Measurements from ENCODE around the gene NTN1. TPM values are rescaled to one million over a fixed set of nuclear protein-coding genes. Genes with fewer than 3 reads are reported as not detected.

The NTN1 gene
- total RNA-seq, 1 experiment from 2014 or later = 1.2 TPM

- Mint-ChIP-seq H3K4me3 (no peak overlapping the region), H3K27ac (peak overlapping the region in 2 of 3 experiments; percentile 40 to 85; a peak in 2 of 7 replicates), H3K36me3 (ENCODE audit: insufficient read depth in 1 of 3, low read depth in 3 of 3) (no peaks in the 10 kb centered on the region), H3K9me3 (peaks cover 0 to 5% of the 10 kb centered on the region in 2 experiments; a peak in 1 of 5 replicates), H3K4me1 (peaks cover 10 to 22% of the 10 kb centered on the region in 2 experiments), H3K27me3 (ENCODE audit: low read depth) (peaks cover 4% of the 10 kb centered on the region)
- no peak overlapping the region for H3K9ac ChIP-seq (ENCODE audit: extremely low read depth, insufficient read length, low read length)
- peak; percentile 24 for DNase-seq
- H2BK20ac ChIP-seq (ENCODE audit: low read depth, low read length, poor library complexity, severe bottlenecking) = no peak overlapping the region
- no peaks in the 10 kb centered on the region for H3K27me3 ChIP-seq (ENCODE audit: insufficient read depth, low read length)
- no peak overlapping the region for H3K18ac ChIP-seq (ENCODE audit: insufficient read length, low read depth, low read length)
- no peak overlapping the region for H3K56ac ChIP-seq (ENCODE audit: insufficient read length, low read depth, low read length)
- H4K5ac ChIP-seq (ENCODE audit: insufficient read length, low read depth, low read length) = no peak overlapping the region
- no peak overlapping the region for H3K4ac ChIP-seq (ENCODE audit: low read depth, low read length)
- H3T11ph ChIP-seq (ENCODE audit: low read length) = no peak overlapping the region
- H3K14ac ChIP-seq (ENCODE audit: insufficient read depth, low read length) = no peak overlapping the region
- H3K4me2 ChIP-seq (ENCODE audit: insufficient read depth, insufficient read length, low read length) = no peak overlapping the region
- no peak overlapping the region for H4K91ac ChIP-seq (ENCODE audit: insufficient read length, low read depth, low read length)
- H3K27ac ChIP-seq (ENCODE audit: insufficient read length, low read depth, low read length) = no peak overlapping the region
- H2BK15ac ChIP-seq (ENCODE audit: low read depth, low read length) = no peak overlapping the region
- no peaks in the 10 kb centered on the region for H3K79me1 ChIP-seq (ENCODE audit: insufficient read depth, low read depth, low read length, poor library complexity, severe bottlenecking)
- H4K20me1 ChIP-seq (ENCODE audit: control insufficient read depth, insufficient read depth, insufficient read length) = no peaks in the 10 kb centered on the region
- no peaks in the 10 kb centered on the region for H3K9me3 ChIP-seq (ENCODE audit: control insufficient read depth, low read depth, low read length)
- no peaks in the 10 kb centered on the region for H3K79me2 ChIP-seq (ENCODE audit: insufficient read depth, low read length)
- H2BK120ac ChIP-seq (ENCODE audit: low read depth, low read length, poor library complexity, severe bottlenecking) = no peak overlapping the region
- no peak overlapping the region for H3K23ac ChIP-seq (ENCODE audit: insufficient read length, low read depth, low read length)
- no peak overlapping the region for H2BK12ac ChIP-seq (ENCODE audit: insufficient read length, low read depth, low read length)
- TF ChIP-seq, protein P1, sequence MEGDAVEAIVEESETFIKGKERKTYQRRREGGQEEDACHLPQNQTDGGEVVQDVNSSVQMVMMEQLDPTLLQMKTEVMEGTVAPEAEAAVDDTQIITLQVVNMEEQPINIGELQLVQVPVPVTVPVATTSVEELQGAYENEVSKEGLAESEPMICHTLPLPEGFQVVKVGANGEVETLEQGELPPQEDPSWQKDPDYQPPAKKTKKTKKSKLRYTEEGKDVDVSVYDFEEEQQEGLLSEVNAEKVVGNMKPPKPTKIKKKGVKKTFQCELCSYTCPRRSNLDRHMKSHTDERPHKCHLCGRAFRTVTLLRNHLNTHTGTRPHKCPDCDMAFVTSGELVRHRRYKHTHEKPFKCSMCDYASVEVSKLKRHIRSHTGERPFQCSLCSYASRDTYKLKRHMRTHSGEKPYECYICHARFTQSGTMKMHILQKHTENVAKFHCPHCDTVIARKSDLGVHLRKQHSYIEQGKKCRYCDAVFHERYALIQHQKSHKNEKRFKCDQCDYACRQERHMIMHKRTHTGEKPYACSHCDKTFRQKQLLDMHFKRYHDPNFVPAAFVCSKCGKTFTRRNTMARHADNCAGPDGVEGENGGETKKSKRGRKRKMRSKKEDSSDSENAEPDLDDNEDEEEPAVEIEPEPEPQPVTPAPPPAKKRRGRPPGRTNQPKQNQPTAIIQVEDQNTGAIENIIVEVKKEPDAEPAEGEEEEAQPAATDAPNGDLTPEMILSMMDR (conservative IDR thresholded peaks at IDR 0.05) = no peak
- H4K8ac ChIP-seq (replicated peaks; ENCODE audit: insufficient read length, low read depth, low read length) = no peak overlapping the region
- H2AK5ac ChIP-seq (ENCODE audit: insufficient read length, low read length) = no peak overlapping the region
- no CpG with 5 or more reads among the region's 10 CpGs for WGBS (ENCODE audit: extremely low coverage, insufficient read length, low lambda C conversion rate)
- no peak overlapping the region for H2BK5ac ChIP-seq (ENCODE audit: insufficient read length, low read length)
- no peaks in the 10 kb centered on the region for H3K23me2 ChIP-seq (ENCODE audit: insufficient read length, low read depth, low read length, poor library complexity, severe bottlenecking)
- no peak overlapping the region for H2AFZ ChIP-seq (ENCODE audit: low read length)
- no peaks in the 10 kb centered on the region for H3K4me1 ChIP-seq (ENCODE audit: insufficient read depth, low read length)
These were observed 187.2 kb downstream of the NTN1 start for GRCh38 chr17:9208381-9209105.
